ENCODE data around the gene ATP6V0D1.

ATP6V0D1 gene

GRCh38 chr16:67436640-67437193 lies 44.2 kb downstream of the ATP6V0D1 start:
- no peaks in the 10 kb centered on the region for H3K9me3 ChIP-seq (ENCODE audit: control insufficient read depth, low read length)
- WGBS, 2 experiments = 94 to 96% methylated on average over 23 of the region's 23 CpGs
- H3K36me3 ChIP-seq (ENCODE audit: control insufficient read depth, insufficient read depth, low read length) = peaks cover 10% of the 10 kb centered on the region
- no peak overlapping the region for H3K4me3 ChIP-seq (ENCODE audit: insufficient read depth, low read depth, low read length)
- no peak overlapping the region for H3K27ac ChIP-seq (ENCODE audit: insufficient read depth, low read depth, low read length, poor library complexity, severe bottlenecking)
- H3K4me1 ChIP-seq (ENCODE audit: control insufficient read depth, insufficient read depth, low read length) = peaks cover 15% of the 10 kb centered on the region
- peaks cover 11% of the 10 kb centered on the region for H3K27me3 ChIP-seq (ENCODE audit: control insufficient read depth, insufficient read depth, low read length, poor library complexity, severe bottlenecking)

GRCh38 chr16:67435758-67436164 lies 45.2 kb downstream of the ATP6V0D1 start:
- peaks cover 21% of the 10 kb centered on the region for H3K27me3 ChIP-seq (ENCODE audit: control insufficient read depth, insufficient read depth, low read length, poor library complexity, severe bottlenecking)
- 89 to 93% methylated on average over 16 of the region's 16 CpGs for WGBS, 2 experiments
- H3K4me3 ChIP-seq (ENCODE audit: insufficient read depth, low read depth, low read length) = no peak overlapping the region
- H3K36me3 ChIP-seq (ENCODE audit: control insufficient read depth, insufficient read depth, low read length) = peaks cover 10% of the 10 kb centered on the region
- no peak overlapping the region for H3K27ac ChIP-seq (ENCODE audit: insufficient read depth, low read depth, low read length, poor library complexity, severe bottlenecking)
- peaks cover 10% of the 10 kb centered on the region for H3K4me1 ChIP-seq (ENCODE audit: control insufficient read depth, insufficient read depth, low read length)
- H3K9me3 ChIP-seq (ENCODE audit: control insufficient read depth, low read length) = no peaks in the 10 kb centered on the region

- Histone ChIP-seq H3K4me1 (ENCODE audit: control insufficient read depth, insufficient read depth, low read length) (peaks cover 10% of the 10 kb centered on the region), H3K9me3 (ENCODE audit: control insufficient read depth, low read length) (no peaks in the 10 kb centered on the region), H3K4me3 (ENCODE audit: insufficient read depth, low read depth, low read length) (no peak overlapping the region), H3K36me3 (ENCODE audit: control insufficient read depth, insufficient read depth, low read length) (peaks cover 2% of the 10 kb centered on the region), H3K27ac (ENCODE audit: insufficient read depth, low read depth, low read length, poor library complexity, severe bottlenecking) (no peak overlapping the region), H3K27me3 (ENCODE audit: control insufficient read depth, insufficient read depth, low read length, poor library complexity, severe bottlenecking) (peaks cover 46% of the 10 kb centered on the region)
- 91 to 92% methylated on average over 5 of the region's 5 CpGs for WGBS, 2 experiments
These were observed 47.7 kb downstream of the ATP6V0D1 start for GRCh38 chr16:67433131-67433719.

GRCh38 chr16:67432506-67432890 lies 48.5 kb downstream of the ATP6V0D1 start:
- Histone ChIP-seq H3K36me3 (ENCODE audit: control insufficient read depth, insufficient read depth, low read length) (no peaks in the 10 kb centered on the region), H3K27me3 (ENCODE audit: control insufficient read depth, insufficient read depth, low read length, poor library complexity, severe bottlenecking) (peaks cover 46% of the 10 kb centered on the region), H3K4me3 (ENCODE audit: insufficient read depth, low read depth, low read length) (no peak overlapping the region), H3K27ac (ENCODE audit: insufficient read depth, low read depth, low read length, poor library complexity, severe bottlenecking) (no peak overlapping the region), H3K4me1 (ENCODE audit: control insufficient read depth, insufficient read depth, low read length) (peaks cover 10% of the 10 kb centered on the region), H3K9me3 (ENCODE audit: control insufficient read depth, low read length) (no peaks in the 10 kb centered on the region)
- 73% methylated on average over 5 of the region's 5 CpGs for WGBS, 2 experiments

- peak overlapping the region; percentile 24 for H3K4me3 ChIP-seq (ENCODE audit: insufficient read depth, low read depth, low read length)
- H3K27ac ChIP-seq (ENCODE audit: insufficient read depth, low read depth, low read length, poor library complexity, severe bottlenecking) = no peak overlapping the region
- no peaks in the 10 kb centered on the region for H3K9me3 ChIP-seq (ENCODE audit: control insufficient read depth, low read length)
- WGBS, 2 experiments = 20 to 23% methylated on average over 13 of the region's 13 CpGs
- no peaks in the 10 kb centered on the region for H3K36me3 ChIP-seq (ENCODE audit: control insufficient read depth, insufficient read depth, low read length)
- peaks cover 46% of the 10 kb centered on the region for H3K27me3 ChIP-seq (ENCODE audit: control insufficient read depth, insufficient read depth, low read length, poor library complexity, severe bottlenecking)
- peaks cover 10% of the 10 kb centered on the region for H3K4me1 ChIP-seq (ENCODE audit: control insufficient read depth, insufficient read depth, low read length)
These were observed 49.0 kb downstream of the ATP6V0D1 start for GRCh38 chr16:67431775-67432505.

- H3K27ac ChIP-seq (ENCODE audit: insufficient read depth, low read depth, low read length, poor library complexity, severe bottlenecking) = no peak within 1 kb of the TSS
These were observed 49.8 kb downstream of the ATP6V0D1 start, which contains the start of gene HSD11B2 for GRCh38 chr16:67430977-67431774. HSD11B2 (plus strand) TSS chr16:67431121; CDS start chr16:67431249, 128 bp downstream.

GRCh38 chr16:67430504-67430976 lies 50.4 kb downstream of the ATP6V0D1 start:
- Histone ChIP-seq H3K4me3 (ENCODE audit: insufficient read depth, low read depth, low read length) (peak overlapping the region; percentile 32), H3K9me3 (ENCODE audit: control insufficient read depth, low read length) (no peaks in the 10 kb centered on the region), H3K36me3 (ENCODE audit: control insufficient read depth, insufficient read depth, low read length) (no peaks in the 10 kb centered on the region), H3K4me1 (ENCODE audit: control insufficient read depth, insufficient read depth, low read length) (peaks cover 10% of the 10 kb centered on the region), H3K27me3 (ENCODE audit: control insufficient read depth, insufficient read depth, low read length, poor library complexity, severe bottlenecking) (peaks cover 46% of the 10 kb centered on the region), H3K27ac (ENCODE audit: insufficient read depth, low read depth, low read length, poor library complexity, severe bottlenecking) (no peak overlapping the region)
- 1 to 2% methylated on average over 53 of the region's 53 CpGs for WGBS, 2 experiments

More at GRCh38 chr16:67430977-67431774, 49.8 kb downstream of the ATP6V0D1 start, which contains the start of gene HSD11B2:
- Histone ChIP-seq H3K27me3 (ENCODE audit: control insufficient read depth, insufficient read depth, low read length, poor library complexity, severe bottlenecking) (peaks cover 46% of the 10 kb centered on the region), H3K4me1 (ENCODE audit: control insufficient read depth, insufficient read depth, low read length) (peaks cover 10% of the 10 kb centered on the region), H3K36me3 (ENCODE audit: control insufficient read depth, insufficient read depth, low read length) (no peaks in the 10 kb centered on the region), H3K9me3 (ENCODE audit: control insufficient read depth, low read length) (no peaks in the 10 kb centered on the region), H3K4me3 (ENCODE audit: insufficient read depth, low read depth, low read length) (peak within 1 kb of the TSS; percentile 32)
- WGBS, 2 experiments = 0 to 1% methylated on average over 87 of the region's 87 CpGs

- no peak overlapping the region for H3K27ac ChIP-seq (ENCODE audit: insufficient read depth, low read depth, low read length, poor library complexity, severe bottlenecking)
- no peaks in the 10 kb centered on the region for H3K9me3 ChIP-seq (ENCODE audit: control insufficient read depth, low read length)
- H3K27me3 ChIP-seq (ENCODE audit: control insufficient read depth, insufficient read depth, low read length, poor library complexity, severe bottlenecking) = peaks cover 46% of the 10 kb centered on the region
- H3K4me3 ChIP-seq (ENCODE audit: insufficient read depth, low read depth, low read length) = peak overlapping the region; percentile 32
- H3K4me1 ChIP-seq (ENCODE audit: control insufficient read depth, insufficient read depth, low read length) = peaks cover 14% of the 10 kb centered on the region
- WGBS, 2 experiments = 38 to 39% methylated on average over 13 of the region's 13 CpGs
- H3K36me3 ChIP-seq (ENCODE audit: control insufficient read depth, insufficient read depth, low read length) = no peaks in the 10 kb centered on the region
These were observed 51.0 kb downstream of the ATP6V0D1 start for GRCh38 chr16:67429799-67430503.

GRCh38 chr16:67429053-67429798 lies 51.7 kb downstream of the ATP6V0D1 start:
- Histone ChIP-seq H3K27me3 (ENCODE audit: control insufficient read depth, insufficient read depth, low read length, poor library complexity, severe bottlenecking) (peaks cover 46% of the 10 kb centered on the region), H3K4me1 (ENCODE audit: control insufficient read depth, insufficient read depth, low read length) (peaks cover 22% of the 10 kb centered on the region), H3K36me3 (ENCODE audit: control insufficient read depth, insufficient read depth, low read length) (no peaks in the 10 kb centered on the region), H3K9me3 (ENCODE audit: control insufficient read depth, low read length) (no peaks in the 10 kb centered on the region), H3K27ac (ENCODE audit: insufficient read depth, low read depth, low read length, poor library complexity, severe bottlenecking) (no peak overlapping the region), H3K4me3 (ENCODE audit: insufficient read depth, low read depth, low read length) (no peak overlapping the region)
- 93 to 94% methylated on average over 3 of the region's 3 CpGs for WGBS, 2 experiments

All from ectodermal cell (in vitro differentiated cells).